PC-9 (cell line): ENCODE data around the gene TMEM121B. TPM values are rescaled to one million over a fixed set of nuclear protein-coding genes. Genes with fewer than 3 reads are reported as not detected.

Source experiments
- BruUV-seq: library from RNA; stranded (reverse); fragments of 400-500 nt; replicated peaks from 2 replicates; lab custom pipeline; 2021; lab: Mats Ljungman, UMichigan
- CTCF ChIA-PET: fragments of 300-600 bp; sonication (Branson Sonifier 250); formaldehyde crosslinking; loops from one replicate; lab custom pipeline; 2022; ENCODE audit warnings: antibody characterized with exemption; lab: Charles Lee
- POLR2A ChIA-PET: fragments of 300-600 bp; sonication (Branson Sonifier 250); formaldehyde crosslinking; loops from one replicate; lab custom pipeline; 2022; ENCODE audit warnings: antibody characterized with exemption; ENCODE audit not compliant: unreplicated experiment; lab: Charles Lee
- DNase-seq, 2 experiments: peaks; one replicate each; pipeline versions ENCODE4 v3.0.0 to v3.0.0-alpha.2; 2015 to 2022; ENCODE audit warnings: mixed read lengths in 1 of 2
- H2AFZ ChIP-seq: fragments of 200-600 bp; sonication (generic); 2 replicates; pipeline ENCODE4 v1.8.1; 2017; ENCODE audit warnings: antibody characterized with exemption
- H3F3A ChIP-seq: fragments of 200-600 bp; sonication (generic); 2 replicates; pipeline ENCODE4 v1.8.1; 2017; ENCODE audit warnings: antibody characterized with exemption, mild to moderate bottlenecking, low read depth; ENCODE audit not compliant: insufficient read depth
- H3K27ac ChIP-seq: fragments of 200-600 bp; sonication (generic); 2 replicates; pipeline ENCODE4 v1.6.1; 2016; ENCODE audit warnings: mixed run types
- H3K27me3 ChIP-seq: fragments of 200-600 bp; sonication (generic); 2 replicates; pipeline ENCODE4 v1.6.1; 2016; ENCODE audit warnings: low read depth, mixed run types; ENCODE audit not compliant: insufficient read depth
- H3K36me3 ChIP-seq: fragments of 200-600 bp; sonication (generic); 2 replicates; pipeline ENCODE4 v1.6.1; 2016; ENCODE audit warnings: low read depth, mixed run types
- H3K4me1 ChIP-seq: fragments of 200-600 bp; sonication (generic); replicated peaks from 2 replicates; pipeline ENCODE4 v1.6.1; 2016; ENCODE audit warnings: mixed run types; ENCODE audit not compliant: insufficient read depth
- H3K4me2 ChIP-seq: fragments of 200-600 bp; sonication (generic); 2 replicates; pipeline ENCODE4 v1.6.1; 2017; ENCODE audit warnings: mixed run types
- H3K4me3 ChIP-seq: fragments of 200-600 bp; sonication (generic); 2 replicates; pipeline ENCODE4 v1.6.1; 2016; ENCODE audit warnings: mixed run types
- H3K79me2 ChIP-seq: fragments of 200-600 bp; sonication (generic); 2 replicates; pipeline ENCODE4 v1.6.1; 2017; ENCODE audit warnings: low read depth, mixed run types
- H3K9me2 ChIP-seq: fragments of 200-600 bp; sonication (generic); 2 replicates; pipeline ENCODE4 v1.8.1; 2017; ENCODE audit warnings: mild to moderate bottlenecking; ENCODE audit not compliant: insufficient read depth
- H3K9me3 ChIP-seq: fragments of 200-600 bp; sonication (generic); 2 replicates; pipeline ENCODE4 v1.8.1; 2016; ENCODE audit warnings: low read depth; ENCODE audit not compliant: insufficient read depth
- H4K20me1 ChIP-seq: fragments of 200-600 bp; sonication (generic); 2 replicates; pipeline ENCODE4 v1.8.1; 2017; ENCODE audit not compliant: insufficient read depth
- EZH2 ChIP-seq: fragments of 200-600 bp; sonication (generic); IDR thresholded peaks from 2 replicates; pipeline ENCODE4 v1.8.0; 2017; ENCODE audit warnings: antibody characterized with exemption, low read depth
- intact Hi-C: fragments of 100-400 bp; cut with micrococcal nuclease; formaldehyde crosslinking; loops from one replicate; pipeline ENCODE4 v1.10.0; 2022; ENCODE audit not compliant: unreplicated experiment
- total RNA-seq: library from RNA; stranded (reverse); gene quantifications from 2 replicates; pipeline ENCODE4 v1.2.3, GENCODE V29; 2021
- TF ChIP-seq, protein P1 (sequence below): fragments of 200-600 bp; sonication (generic); conservative IDR thresholded peaks from 2 replicates; pipeline ENCODE4 v1.6.1; 2017; ENCODE audit warnings: mixed run types, antibody characterized with exemption, mild to moderate bottlenecking, moderate library complexity

The TMEM121B gene
- total RNA-seq, 1 experiment from 2014 or later = not detected

DNA sequence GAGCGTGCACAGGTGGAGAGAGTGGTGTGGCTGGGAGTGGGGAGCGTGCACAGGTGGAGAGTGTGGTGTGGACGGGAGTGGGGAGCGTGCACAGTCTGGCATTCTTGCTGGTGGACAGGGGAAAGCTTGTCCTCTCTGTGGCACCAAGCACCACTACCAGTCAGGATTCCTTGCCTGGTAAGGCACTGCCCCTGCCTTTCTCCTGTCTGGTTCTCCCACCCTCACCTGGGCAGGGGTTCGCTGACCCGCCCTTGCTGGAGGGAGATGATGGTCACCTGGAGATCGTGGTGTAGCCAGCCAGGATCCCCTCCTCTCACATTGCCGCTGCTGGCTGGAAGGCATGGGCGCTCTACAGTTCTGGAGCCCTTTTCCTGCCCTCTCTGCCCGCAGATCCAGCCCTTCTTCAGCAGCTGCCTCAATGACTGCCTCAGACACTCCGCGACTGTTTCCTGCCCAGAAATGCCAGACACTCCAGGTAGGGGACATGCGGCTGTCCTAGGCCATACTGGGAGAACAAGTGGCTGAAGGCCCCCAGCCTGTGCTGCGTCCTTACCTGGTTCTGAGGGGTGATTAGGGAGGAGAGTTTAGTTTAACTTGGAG, 16.7 kb downstream of the TMEM121B start:
- Histone ChIP-seq H3K4me2 (no peak overlapping the region), H3K27ac (no peak overlapping the region), H3K9me3 (no peaks in the 10 kb centered on the region), H2AFZ (no peak overlapping the region), H4K20me1 (no peaks in the 10 kb centered on the region), H3K4me1 (no peaks in the 10 kb centered on the region), H3F3A (no peaks in the 10 kb centered on the region), H3K4me3 (no peak overlapping the region), H3K9me2 (no peaks in the 10 kb centered on the region), H3K36me3 (no peaks in the 10 kb centered on the region), H3K79me2 (no peaks in the 10 kb centered on the region), H3K27me3 (no peaks in the 10 kb centered on the region)
- no peak for DNase-seq
- TF ChIP-seq, protein P1, sequence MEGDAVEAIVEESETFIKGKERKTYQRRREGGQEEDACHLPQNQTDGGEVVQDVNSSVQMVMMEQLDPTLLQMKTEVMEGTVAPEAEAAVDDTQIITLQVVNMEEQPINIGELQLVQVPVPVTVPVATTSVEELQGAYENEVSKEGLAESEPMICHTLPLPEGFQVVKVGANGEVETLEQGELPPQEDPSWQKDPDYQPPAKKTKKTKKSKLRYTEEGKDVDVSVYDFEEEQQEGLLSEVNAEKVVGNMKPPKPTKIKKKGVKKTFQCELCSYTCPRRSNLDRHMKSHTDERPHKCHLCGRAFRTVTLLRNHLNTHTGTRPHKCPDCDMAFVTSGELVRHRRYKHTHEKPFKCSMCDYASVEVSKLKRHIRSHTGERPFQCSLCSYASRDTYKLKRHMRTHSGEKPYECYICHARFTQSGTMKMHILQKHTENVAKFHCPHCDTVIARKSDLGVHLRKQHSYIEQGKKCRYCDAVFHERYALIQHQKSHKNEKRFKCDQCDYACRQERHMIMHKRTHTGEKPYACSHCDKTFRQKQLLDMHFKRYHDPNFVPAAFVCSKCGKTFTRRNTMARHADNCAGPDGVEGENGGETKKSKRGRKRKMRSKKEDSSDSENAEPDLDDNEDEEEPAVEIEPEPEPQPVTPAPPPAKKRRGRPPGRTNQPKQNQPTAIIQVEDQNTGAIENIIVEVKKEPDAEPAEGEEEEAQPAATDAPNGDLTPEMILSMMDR = no peak
- no peak for TF ChIP-seq EZH2
- intact Hi-C loops = no loop called here
- CTCF ChIA-PET = no interaction called here
- POLR2A ChIA-PET = no interaction called here
- BruUV-seq = no TSS peak

DNA sequence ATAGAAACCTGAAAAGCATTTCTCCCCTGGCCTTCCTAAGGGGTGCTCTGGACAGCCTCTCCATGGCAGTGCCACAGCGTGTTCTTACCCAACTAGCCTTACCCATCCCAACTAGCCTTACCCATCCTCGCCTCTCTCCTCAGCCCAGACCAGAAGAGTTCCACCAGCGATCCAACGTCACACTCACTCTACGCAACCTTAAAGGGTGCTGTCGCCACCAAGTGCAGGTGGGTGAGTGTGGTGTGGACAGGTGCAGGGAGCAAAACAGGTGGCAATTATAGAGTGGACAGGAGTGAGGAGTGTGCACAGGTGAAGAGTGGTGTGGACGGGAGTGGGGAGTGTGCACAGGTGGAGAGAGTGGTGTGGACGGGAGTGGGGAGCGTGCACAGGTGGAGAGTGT, 17.8 kb downstream of the TMEM121B start:
- H3K4me3 ChIP-seq = no peak overlapping the region
- intact Hi-C loops = no loop called here
- H3K9me3 ChIP-seq = no peaks in the 10 kb centered on the region
- H3K36me3 ChIP-seq = no peaks in the 10 kb centered on the region
- H3F3A ChIP-seq = no peaks in the 10 kb centered on the region
- TF ChIP-seq EZH2 = no peak
- TF ChIP-seq, protein P1 = no peak
- no peak overlapping the region for H3K27ac ChIP-seq
- no peak overlapping the region for H2AFZ ChIP-seq
- no peaks in the 10 kb centered on the region for H3K4me1 ChIP-seq
- no peaks in the 10 kb centered on the region for H3K9me2 ChIP-seq
- DNase-seq = no peak
- no peaks in the 10 kb centered on the region for H3K27me3 ChIP-seq
- BruUV-seq = no TSS peak
- ChIA-PET CTCF (no interaction called here), POLR2A (no interaction called here)
- no peak overlapping the region for H3K4me2 ChIP-seq
- H3K79me2 ChIP-seq = no peaks in the 10 kb centered on the region
- H4K20me1 ChIP-seq = no peaks in the 10 kb centered on the region

DNA sequence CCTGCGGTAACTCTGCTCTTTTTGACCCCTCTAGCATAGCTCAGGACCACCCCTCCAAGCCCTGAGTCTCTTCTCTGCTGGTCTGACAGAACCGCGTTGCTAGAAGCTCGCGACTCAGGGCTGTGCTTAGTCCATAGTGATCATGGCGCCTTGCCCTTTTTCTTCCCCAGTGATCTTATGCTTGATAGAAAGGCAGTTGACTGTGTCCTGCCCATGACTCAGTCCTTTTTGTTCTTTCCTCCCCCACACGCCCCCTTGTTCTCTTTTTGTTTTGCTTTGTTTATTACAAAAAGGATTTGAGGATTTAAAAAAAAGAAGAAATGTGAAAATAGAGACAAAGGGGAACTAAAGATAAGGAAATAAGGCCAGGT, 18.9 kb downstream of the TMEM121B start:
- ChIA-PET POLR2A (no interaction called here), CTCF (no interaction called here)
- H4K20me1 ChIP-seq = no peaks in the 10 kb centered on the region
- H3K9me2 ChIP-seq = no peaks in the 10 kb centered on the region
- no peak overlapping the region for H3K4me3 ChIP-seq
- no peak overlapping the region for H2AFZ ChIP-seq
- intact Hi-C loops = no loop called here
- no peaks in the 10 kb centered on the region for H3K4me1 ChIP-seq
- no peak for TF ChIP-seq EZH2
- TF ChIP-seq, protein P1 = no peak
- no peaks in the 10 kb centered on the region for H3K9me3 ChIP-seq
- no TSS peak for BruUV-seq
- H3K27ac ChIP-seq = no peak overlapping the region
- no peak for DNase-seq
- H3K79me2 ChIP-seq = no peaks in the 10 kb centered on the region
- H3K36me3 ChIP-seq = no peaks in the 10 kb centered on the region
- H3F3A ChIP-seq = no peaks in the 10 kb centered on the region
- no peaks in the 10 kb centered on the region for H3K27me3 ChIP-seq
- no peak overlapping the region for H3K4me2 ChIP-seq
